Measurements from ENCODE around the gene MLLT10. TPM values are rescaled to one million over a fixed set of nuclear protein-coding genes. Genes with fewer than 3 reads are reported as not detected.

MLLT10 gene
- 26.7 and 42.7 TPM in 2 replicates for total RNA-seq

GRCh38 chr10:21533467-21534279, at the start of gene MLLT10:
TSS of gene MLLT10 (plus strand) at chr10:21534232. CDS start at chr10:21534645, 413 bp downstream.
- DNase-seq (ENCODE audit: low read depth) = peak; percentile 76

- no peak for DNase-seq (ENCODE audit: low read depth)
Measured at GRCh38 chr10:21487416-21488180, 46.4 kb upstream of the MLLT10 start.

- DNase-seq (ENCODE audit: low read depth) = peak; percentile 83
Measured at GRCh38 chr10:21488246-21488956, 45.6 kb upstream of the MLLT10 start.

- DNase-seq (ENCODE audit: low read depth) = no peak
Measured at GRCh38 chr10:21488957-21489446, 45.0 kb upstream of the MLLT10 start.

- DNase-seq (ENCODE audit: low read depth) = no peak
Measured at GRCh38 chr10:21490028-21490710, 43.9 kb upstream of the MLLT10 start.

- no peak for DNase-seq (ENCODE audit: low read depth)
Measured at GRCh38 chr10:21490711-21491105, 43.3 kb upstream of the MLLT10 start.

GRCh38 chr10:21492421-21492820, 41.6 kb upstream of the MLLT10 start:
- DNase-seq (ENCODE audit: low read depth) = no peak

- DNase-seq (ENCODE audit: low read depth) = no peak
Measured at GRCh38 chr10:21493784-21494183, 40.2 kb upstream of the MLLT10 start.

GRCh38 chr10:21494191-21495001, 39.6 kb upstream of the MLLT10 start:
- no peak for DNase-seq (ENCODE audit: low read depth)

GRCh38 chr10:21495002-21495751, 38.9 kb upstream of the MLLT10 start:
- DNase-seq (ENCODE audit: low read depth) = no peak

- DNase-seq (ENCODE audit: low read depth) = no peak
Measured at GRCh38 chr10:21495752-21496342, 38.2 kb upstream of the MLLT10 start.

- no peak for DNase-seq (ENCODE audit: low read depth)
Measured at GRCh38 chr10:21496343-21497176, 37.5 kb upstream of the MLLT10 start.

- DNase-seq (ENCODE audit: low read depth) = peak; percentile 73
Measured at GRCh38 chr10:21497177-21497807, 36.7 kb upstream of the MLLT10 start.

GRCh38 chr10:21498377-21498776, 35.7 kb upstream of the MLLT10 start:
- DNase-seq (ENCODE audit: low read depth) = no peak

- no peak for DNase-seq (ENCODE audit: low read depth)
Measured at GRCh38 chr10:21498986-21499385, 35.0 kb upstream of the MLLT10 start.

GRCh38 chr10:21499701-21500577, 34.1 kb upstream of the MLLT10 start:
- no peak for DNase-seq (ENCODE audit: low read depth)

- no peak for DNase-seq (ENCODE audit: low read depth)
Measured at GRCh38 chr10:21500578-21500910, 33.5 kb upstream of the MLLT10 start.
